Eye (tissue), 1 donor: Measurements from ENCODE around the gene HSBP1.

ENCODE experiments used
- DNase-seq: peaks from one replicate; pipeline ENCODE4 v3.0.0-alpha.2; 2015

Gene HSBP1

DNA sequence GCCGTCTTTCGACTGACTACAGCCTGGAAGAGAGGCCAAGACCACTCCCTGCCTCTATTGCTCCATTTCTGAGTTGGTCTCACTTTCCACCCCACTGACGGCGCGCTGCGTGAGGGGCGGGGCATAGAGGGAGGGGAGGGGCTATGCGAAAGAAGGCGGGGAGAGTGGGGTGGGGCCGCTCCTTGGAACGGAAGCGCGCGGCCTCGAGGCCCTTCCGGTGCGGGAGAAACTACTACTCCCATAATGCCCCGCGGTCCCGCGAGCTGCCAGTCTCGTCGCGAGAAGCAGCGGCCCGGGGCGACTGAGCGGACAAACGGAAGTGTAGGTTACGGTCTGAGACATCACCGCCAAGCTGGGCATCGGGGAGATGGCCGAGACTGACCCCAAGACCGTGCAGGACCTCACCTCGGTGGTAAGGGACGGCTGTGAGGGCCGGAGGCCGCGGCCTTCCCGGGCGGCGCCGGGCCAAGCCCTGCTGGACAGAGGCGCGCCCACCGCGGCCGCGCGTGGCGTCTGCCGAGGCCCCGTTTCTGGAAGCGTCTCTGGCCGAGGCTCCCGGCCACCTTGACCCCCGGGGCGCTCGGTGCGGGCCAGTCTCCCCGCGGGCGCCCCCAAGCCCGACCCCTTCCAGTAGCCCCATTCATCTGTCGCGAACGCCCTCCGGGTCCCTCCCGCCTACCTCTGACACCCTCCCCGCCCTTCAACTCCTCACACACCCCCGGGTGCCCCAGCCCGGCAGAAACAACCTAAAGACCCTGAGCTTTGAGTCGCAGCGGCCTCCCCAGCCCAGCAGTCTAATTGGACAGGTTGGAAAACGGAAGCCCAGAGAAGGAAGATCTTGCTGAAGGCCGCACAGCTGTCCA lies at the start of gene HSBP1:
Gene HSBP1, plus strand, starts transcription at position 269 of the 863 bp plus-strand sequence. Its CDS starts 99 bp downstream, at position 368.
- peak; percentile 96 for DNase-seq

GRCh38 chr16:83762141-83762991 lies 45.4 kb upstream of the HSBP1 start:
- peak; percentile 30 for DNase-seq

DNA sequence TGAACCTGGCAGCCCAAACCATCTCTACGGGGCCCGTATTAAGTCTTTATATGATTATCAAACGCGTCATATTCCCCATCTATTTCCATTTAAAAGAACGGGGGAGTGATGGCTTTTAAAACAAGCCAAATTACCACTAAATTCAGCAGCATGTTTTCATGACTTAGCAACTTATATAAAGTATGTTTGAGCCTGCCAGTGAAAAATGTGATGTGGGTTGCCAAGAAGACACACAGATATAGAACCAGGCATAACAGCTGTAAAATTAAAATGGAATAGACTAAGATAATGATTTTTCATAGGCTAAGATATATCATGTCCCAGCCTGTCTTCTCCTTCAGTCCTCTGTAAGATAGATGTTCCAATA lies 44.8 kb upstream of the HSBP1 start:
- DNase-seq: no peak

DNA sequence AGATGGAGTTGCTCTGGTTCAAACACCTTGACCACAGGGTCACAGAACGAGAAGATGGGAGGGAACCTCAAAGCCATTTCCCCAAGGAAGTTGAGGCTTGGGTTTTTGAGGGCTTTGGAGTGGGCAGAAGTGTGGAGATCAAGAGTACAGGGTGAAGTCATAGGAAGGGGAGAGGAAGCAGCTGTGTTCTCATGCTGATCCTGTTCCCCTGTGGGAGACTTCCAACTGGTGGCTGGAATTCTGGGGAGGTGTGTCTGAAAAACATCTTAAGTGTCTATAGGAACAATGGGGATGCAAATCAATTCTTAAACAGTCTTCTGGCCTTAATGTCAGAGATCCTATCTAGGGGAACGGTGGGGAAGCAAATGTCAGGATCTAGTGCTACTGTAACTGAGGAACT lies 38.8 kb upstream of the HSBP1 start:
- no peak for DNase-seq

DNA sequence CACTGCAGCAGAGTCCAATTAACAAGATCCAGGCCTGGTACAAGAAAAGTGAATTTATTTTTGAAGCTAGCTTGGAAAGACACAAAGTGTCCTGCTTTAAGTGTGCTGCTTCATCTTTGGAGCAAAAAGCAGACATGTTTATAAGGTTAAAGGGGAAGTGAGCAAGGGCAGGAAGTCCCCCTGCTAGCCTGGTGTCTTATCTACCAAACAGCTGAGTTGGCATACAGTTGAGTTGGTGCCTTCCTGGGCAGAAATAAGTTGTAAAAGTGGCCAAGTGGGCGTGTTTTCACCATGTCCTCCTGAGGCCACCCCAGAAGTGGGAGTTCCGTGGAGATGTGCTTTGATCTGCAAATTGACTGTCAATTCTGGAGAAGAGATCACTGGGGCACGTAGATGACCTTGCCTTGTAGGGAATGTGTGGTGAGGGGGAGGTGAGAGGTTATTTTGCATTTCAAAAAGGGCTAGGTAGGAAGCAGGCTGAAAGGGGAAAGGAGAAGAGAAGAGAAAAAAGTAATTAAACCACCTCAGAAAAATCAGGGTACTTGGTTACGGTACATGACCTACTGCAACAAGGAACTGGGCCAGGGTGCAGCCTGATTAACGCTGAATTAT lies 38.3 kb upstream of the HSBP1 start:
- no peak for DNase-seq

DNA sequence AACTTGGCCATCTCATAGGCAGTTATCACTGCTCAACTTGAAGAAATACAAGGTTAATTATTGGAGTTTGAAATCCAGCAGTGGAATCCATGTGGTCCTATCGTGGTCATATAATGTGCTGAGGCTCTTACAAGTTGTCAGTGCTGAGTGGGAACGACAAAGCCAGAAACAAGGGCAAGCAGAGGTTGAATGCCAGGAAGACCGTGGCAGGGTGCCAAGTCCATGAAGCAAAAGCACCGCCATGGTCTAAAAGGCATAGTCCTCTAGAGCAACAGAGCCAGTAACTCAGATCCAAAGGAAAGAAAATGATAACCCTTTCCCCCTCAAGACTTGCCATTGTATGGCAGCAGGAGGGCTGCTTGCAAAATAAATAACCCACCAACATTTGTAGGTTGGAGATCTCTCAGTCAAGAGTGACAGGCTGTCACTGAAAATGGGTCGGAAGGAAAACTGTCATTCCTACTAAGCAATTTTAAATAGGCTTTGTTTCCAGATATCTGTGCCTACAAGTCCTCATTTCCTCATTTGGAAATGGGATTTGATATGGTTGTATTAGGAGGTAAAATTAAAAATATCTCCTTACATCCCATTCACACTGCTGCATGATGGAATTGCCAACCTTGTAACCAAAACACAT lies 36.4 kb upstream of the HSBP1 start:
- DNase-seq: no peak

DNA sequence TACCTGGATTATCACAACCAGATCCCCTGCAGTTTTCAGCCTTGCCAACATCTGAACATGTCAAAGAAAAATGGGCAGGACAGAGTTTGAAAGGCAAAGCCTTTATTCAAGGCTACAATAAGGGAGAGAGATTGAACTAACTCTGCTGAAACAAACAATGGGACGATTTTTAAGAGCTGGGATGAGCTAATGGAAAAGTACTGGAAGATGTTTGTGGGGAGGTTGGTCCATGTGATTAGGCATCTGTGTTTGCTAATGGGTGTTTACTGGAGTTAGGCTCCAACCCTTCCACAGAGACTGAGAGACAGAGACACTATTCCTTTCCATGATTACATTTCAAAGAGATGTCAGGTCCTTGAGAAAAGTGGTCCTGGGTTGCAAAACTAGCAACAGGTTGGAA lies 35.0 kb upstream of the HSBP1 start:
- no peak for DNase-seq

DNA sequence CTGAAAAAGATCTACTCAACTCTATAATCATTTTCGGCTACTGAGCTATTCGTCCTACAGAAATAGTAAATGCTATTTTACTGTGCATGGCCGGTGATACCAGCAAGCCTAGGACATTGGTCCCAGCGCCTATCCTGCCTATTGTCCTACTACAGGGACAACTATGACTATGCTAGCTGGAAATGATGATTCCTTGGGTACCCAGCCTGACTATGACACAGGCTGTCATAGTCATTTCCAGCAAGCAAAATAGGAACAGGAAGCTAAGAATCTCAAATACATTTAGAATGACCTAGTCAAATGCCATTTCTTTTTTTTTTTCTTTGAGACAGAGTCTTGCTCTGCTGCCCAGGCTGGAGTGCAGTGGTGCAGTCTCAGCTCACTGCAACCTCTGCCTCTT lies 33.7 kb upstream of the HSBP1 start:
- DNase-seq: no peak

- peak; percentile 63 for DNase-seq
Measured at GRCh38 chr16:83776944-83777343, 30.8 kb upstream of the HSBP1 start.

DNA sequence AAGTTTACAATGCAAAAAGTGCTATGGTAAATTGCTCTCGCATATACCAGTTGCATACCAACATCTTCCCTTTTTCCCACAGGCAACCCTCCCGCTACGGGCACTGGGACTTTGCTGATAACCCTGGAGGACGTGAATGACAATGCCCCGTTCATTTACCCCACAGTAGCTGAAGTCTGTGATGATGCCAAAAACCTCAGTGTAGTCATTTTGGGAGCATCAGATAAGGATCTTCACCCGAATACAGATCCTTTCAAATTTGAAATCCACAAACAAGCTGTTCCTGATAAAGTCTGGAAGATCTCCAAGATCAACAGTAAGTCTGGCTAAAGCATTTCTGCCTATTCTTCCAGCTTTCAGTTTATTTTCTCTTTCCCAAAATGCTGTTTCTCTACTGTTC lies 27.9 kb upstream of the HSBP1 start:
- no peak for DNase-seq

GRCh38 chr16:83785455-83785854 lies 22.3 kb upstream of the HSBP1 start:
- no peak for DNase-seq

GRCh38 chr16:83789642-83790401 lies 18.0 kb upstream of the HSBP1 start:
- DNase-seq: no peak

GRCh38 chr16:83791916-83792315 lies 15.9 kb upstream of the HSBP1 start:
- peak; percentile 54 for DNase-seq

- no peak for DNase-seq
Measured at GRCh38 chr16:83792391-83792790, 15.4 kb upstream of the HSBP1 start.

DNA sequence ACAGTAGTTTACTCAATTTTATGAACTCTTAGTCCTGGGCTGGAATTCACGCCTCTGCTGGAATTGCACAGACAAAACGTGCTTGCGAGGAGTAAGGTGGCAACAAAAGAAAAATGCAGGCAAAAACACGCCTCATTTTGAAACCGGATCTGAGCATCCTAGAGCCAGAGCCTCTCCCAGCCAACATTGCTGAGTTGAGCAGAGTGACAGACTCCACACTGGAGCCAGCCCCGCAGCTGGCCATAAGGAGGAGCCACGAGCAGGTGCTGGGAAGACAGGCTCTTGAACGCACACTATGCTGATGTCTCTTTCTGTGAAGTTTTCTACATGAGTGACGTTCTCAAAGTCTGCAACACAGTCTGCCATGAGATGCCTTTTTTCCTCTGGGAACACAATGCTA lies 14.6 kb upstream of the HSBP1 start:
- no peak for DNase-seq

- DNase-seq: no peak
Measured at GRCh38 chr16:83794860-83795554, 12.8 kb upstream of the HSBP1 start.

DNA sequence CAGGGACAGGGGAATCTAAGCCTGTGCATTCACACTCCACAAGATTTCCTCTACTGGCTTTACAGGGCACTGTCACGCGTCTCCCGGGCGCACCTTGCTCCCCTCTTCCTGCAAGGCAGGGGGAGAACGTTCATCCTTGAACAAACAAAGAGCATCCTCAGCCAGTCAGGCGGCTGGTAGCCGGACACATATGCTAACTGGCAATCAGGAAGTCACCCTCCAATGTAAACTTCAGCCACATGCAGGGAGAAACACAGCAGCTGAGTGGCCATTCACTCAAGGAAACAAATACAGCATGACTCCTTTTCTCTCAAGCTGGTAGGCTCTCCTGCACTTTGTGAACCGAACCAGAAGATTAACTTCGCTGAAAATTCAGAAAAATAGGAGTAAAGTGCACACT lies 10.8 kb upstream of the HSBP1 start:
- no peak for DNase-seq

GRCh38 chr16:83799336-83799735 lies 8.4 kb upstream of the HSBP1 start:
- no peak for DNase-seq

GRCh38 chr16:83802135-83802534 lies 5.6 kb upstream of the HSBP1 start:
- peak; percentile 64 for DNase-seq

DNA sequence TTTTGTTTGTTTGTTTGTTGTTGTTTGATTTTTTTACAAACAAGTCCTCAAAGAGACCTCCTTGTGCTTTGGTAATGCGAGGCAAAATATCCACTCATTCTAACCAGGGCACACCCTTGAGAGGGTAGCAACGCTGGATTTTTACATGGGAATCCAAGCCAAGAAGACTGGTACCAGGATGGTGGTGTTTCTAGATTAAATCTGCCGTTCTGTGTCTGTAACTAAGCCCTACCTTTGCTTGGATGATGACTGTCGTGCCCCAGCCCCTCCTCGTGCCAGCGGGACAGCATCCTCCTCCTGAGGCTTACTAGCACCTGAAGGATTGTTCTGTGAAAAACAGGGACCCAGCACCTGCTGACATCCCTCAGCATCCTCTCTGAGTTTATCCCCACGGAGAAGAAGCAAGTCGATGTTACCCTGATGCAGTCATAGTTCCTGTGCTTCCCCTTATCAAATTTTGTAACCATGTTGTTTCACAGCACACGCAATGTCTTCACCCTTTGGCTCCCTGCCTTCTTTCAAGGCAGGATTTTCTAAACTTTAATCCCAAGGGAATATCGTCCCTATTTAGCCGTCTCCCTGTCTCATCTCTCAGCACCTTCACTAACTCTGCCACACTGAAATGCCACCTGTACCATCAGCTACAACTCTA lies 5.1 kb upstream of the HSBP1 start:
- DNase-seq: no peak

DNA sequence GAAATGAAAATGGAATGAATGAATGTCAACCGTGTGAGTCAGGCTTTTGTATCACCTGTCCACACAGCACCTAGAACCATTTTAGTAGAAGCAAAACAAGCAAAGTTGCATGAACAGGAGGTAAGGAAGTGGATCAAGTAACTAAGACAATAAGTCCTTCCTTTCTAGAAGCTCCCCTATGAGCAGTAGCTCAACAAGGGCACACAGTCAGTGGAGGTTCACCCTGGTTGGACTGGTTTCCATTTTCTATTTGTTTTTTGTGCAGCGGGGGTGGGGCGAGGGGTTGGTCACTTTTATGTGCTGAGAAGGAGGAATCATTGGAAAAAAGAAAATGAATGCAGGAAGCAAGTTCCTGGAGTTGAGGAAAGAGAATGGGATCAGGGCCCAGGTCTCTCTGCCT lies 4.0 kb upstream of the HSBP1 start:
- no peak for DNase-seq
